H1 (cell line): ENCODE results near the gene DNLZ. TPM values are rescaled to one million over a fixed set of nuclear protein-coding genes. Genes with fewer than 3 reads are reported as not detected.

Experiments
- CTCF ChIA-PET: fragments of 300-600 bp; sonication (Branson Sonifier 250); formaldehyde crosslinking; loops from one replicate; lab custom pipeline; 2021; ENCODE audit not compliant: partially characterized antibody; lab: Charles Lee
- POLR2A ChIA-PET: fragments of 300-600 bp; sonication (Branson Sonifier 250); formaldehyde crosslinking; loops from one replicate; lab custom pipeline; 2021; ENCODE audit warnings: inconsistent platforms; ENCODE audit not compliant: partially characterized antibody; lab: Charles Lee
- DNase-seq, 2 experiments: peaks; one replicate each; pipeline versions ENCODE4 v3.0.0 to v3.0.0-alpha.2; 2010 to 2022; ENCODE audit warnings: low spot score in 2 of 2, low read depth in 1 of 2, mixed read lengths in 1 of 2
- FAIRE-seq: peaks from 2 replicates; lab custom pipeline; 2011; peaks lifted over from hg19 to GRCh38; lab: Jason Lieb, UNC
- H2AFZ ChIP-seq: 2 replicates; pipeline ENCODE4 v1.8.1; 2012; ENCODE audit warnings: low read length, inconsistent platforms
- H2AK5ac ChIP-seq: 2 replicates; pipeline ENCODE4 v1.6.1; 2013; ENCODE audit warnings: low read depth, low read length
- H2BK120ac ChIP-seq: replicated peaks from 2 replicates; pipeline ENCODE3; 2013; ENCODE audit warnings: low read depth, low read length, inconsistent platforms
- H2BK12ac ChIP-seq: 2 replicates; pipeline ENCODE4 v1.6.1; 2013; ENCODE audit warnings: low read depth, low read length
- H2BK15ac ChIP-seq: 2 replicates; pipeline ENCODE4 v1.6.1; 2013; ENCODE audit warnings: low read length
- H2BK20ac ChIP-seq: 2 replicates; pipeline ENCODE4 v1.6.1; 2013; ENCODE audit warnings: low read length
- H2BK5ac ChIP-seq: 2 replicates; pipeline ENCODE4 v1.6.1; 2013; ENCODE audit warnings: low read depth, low read length
- H3K14ac ChIP-seq: 2 replicates; pipeline ENCODE4 v1.6.1; 2013; ENCODE audit warnings: inconsistent platforms; ENCODE audit not compliant: insufficient read length
- H3K18ac ChIP-seq: 2 replicates; pipeline ENCODE4 v1.6.1; 2013; ENCODE audit warnings: low read length; ENCODE audit errors: extremely low read depth
- H3K23ac ChIP-seq: 2 replicates; pipeline ENCODE4 v1.6.1; 2013; ENCODE audit warnings: inconsistent platforms; ENCODE audit not compliant: insufficient read length
- H3K23me2 ChIP-seq: 2 replicates; pipeline ENCODE4 v1.6.1; 2013; ENCODE audit warnings: low read depth, low read length
- H3K27ac ChIP-seq: 2 replicates; pipeline ENCODE4 v1.6.1; 2011; ENCODE audit warnings: low read depth, low read length, inconsistent platforms
- H3K27me3 ChIP-seq, 4 experiments: replicated peaks in 1 of 4; 1 replicate in 1 of 4; 2 replicates in 3 of 4; pipeline versions ENCODE4 v1.6.1 to v1.8.1; 2011 to 2013; ENCODE audit warnings: low read length in 3 of 4, mild to moderate bottlenecking in 3 of 4, inconsistent platforms in 2 of 4, mixed read lengths in 2 of 4, moderate library complexity in 1 of 4; ENCODE audit not compliant: control insufficient read depth in 3 of 4, insufficient read depth in 3 of 4; ENCODE audit errors: extremely low read depth in 1 of 4
- H3K36me3 ChIP-seq, 4 experiments: 2 replicates each; pipeline versions ENCODE4 v1.6.1 to v1.8.1; 2011 to 2013; ENCODE audit warnings: mild to moderate bottlenecking in 4 of 4, low read length in 3 of 4, moderate library complexity in 2 of 4, control low read depth in 1 of 4, inconsistent platforms in 1 of 4; ENCODE audit not compliant: insufficient read depth in 4 of 4, control insufficient read depth in 2 of 4
- H3K4ac ChIP-seq: replicated peaks from 2 replicates; pipeline ENCODE3; 2013; ENCODE audit warnings: low read length, low read depth, mixed read lengths, inconsistent platforms; ENCODE audit not compliant: insufficient read length
- H3K4me1 ChIP-seq, 4 experiments: replicated peaks in 1 of 4; 1 replicate in 1 of 4; 2 replicates in 3 of 4; pipeline versions ENCODE4 v1.6.1 to v1.8.1; 2011 to 2013; ENCODE audit warnings: low read length in 3 of 4, inconsistent platforms in 2 of 4, mixed read lengths in 1 of 4; ENCODE audit not compliant: insufficient read depth in 4 of 4, control insufficient read depth in 3 of 4
- H3K4me2 ChIP-seq, 2 experiments: 2 replicates each; pipeline versions ENCODE4 v1.6.1 to v1.8.1; 2011 to 2013; ENCODE audit warnings: low read depth in 2 of 2, low read length in 2 of 2, control low read depth in 1 of 2, inconsistent platforms in 1 of 2, mild to moderate bottlenecking in 1 of 2; ENCODE audit not compliant: insufficient read depth in 1 of 2
- H3K4me3 ChIP-seq, 4 experiments: fragments of 200-600, 300-600 bp in 1 of 4; sonication (generic), shearing (Covaris generic), sonication (Bioruptor Twin) in 1 of 4; 2 replicates each; pipeline versions ENCODE4 v1.5.1 to v1.8.1; 2011 to 2016; ENCODE audit warnings: low read length in 4 of 4, low read depth in 3 of 4, control low read depth in 2 of 4, inconsistent platforms in 2 of 4, mild to moderate bottlenecking in 2 of 4, mixed read lengths in 1 of 4, moderate library complexity in 1 of 4; ENCODE audit not compliant: insufficient read depth in 2 of 4; ENCODE audit errors: extremely low read depth in 1 of 4
- H3K56ac ChIP-seq: replicated peaks from 2 replicates; pipeline ENCODE3; 2013; ENCODE audit warnings: low read depth, mild to moderate bottlenecking, mixed read lengths, low read length, inconsistent platforms; ENCODE audit not compliant: insufficient read length
- H3K79me1 ChIP-seq: 2 replicates; pipeline ENCODE4 v1.6.1; 2013; ENCODE audit warnings: low read depth, low read length, control low read depth
- H3K79me2 ChIP-seq, 2 experiments: 2 replicates each; pipeline versions ENCODE4 v1.6.1 to v1.8.1; 2012 to 2013; ENCODE audit warnings: low read length in 2 of 2, mild to moderate bottlenecking in 2 of 2, inconsistent platforms in 1 of 2; ENCODE audit not compliant: insufficient read depth in 2 of 2, control insufficient read depth in 1 of 2
- H3K9ac ChIP-seq, 4 experiments: replicated peaks in 1 of 4; 1 replicate in 1 of 4; 2 replicates in 3 of 4; pipeline versions ENCODE4 v1.6.1 to v1.8.1; 2011 to 2013; ENCODE audit warnings: low read depth in 3 of 4, low read length in 3 of 4, control low read depth in 2 of 4, mild to moderate bottlenecking in 2 of 4, moderate library complexity in 2 of 4, inconsistent platforms in 1 of 4; ENCODE audit errors: extremely low read depth in 1 of 4
- H3K9me3 ChIP-seq, 2 experiments: 2 replicates each; pipeline versions ENCODE4 v1.6.1 to v1.8.1; 2012 to 2013; ENCODE audit warnings: mild to moderate bottlenecking in 2 of 2, moderate library complexity in 2 of 2, control low read depth in 1 of 2, inconsistent platforms in 1 of 2, low read depth in 1 of 2, low read length in 1 of 2, mixed read lengths in 1 of 2; ENCODE audit not compliant: insufficient read depth in 2 of 2
- H4K20me1 ChIP-seq, 2 experiments: replicated peaks in 1 of 2; 2 replicates each; pipeline versions ENCODE3 to v1.8.1; 2011 to 2013; ENCODE audit warnings: inconsistent platforms in 2 of 2, low read length in 2 of 2, mild to moderate bottlenecking in 1 of 2; ENCODE audit not compliant: insufficient read depth in 2 of 2, control insufficient read depth in 1 of 2
- H4K5ac ChIP-seq: 2 replicates; pipeline ENCODE4 v1.6.1; 2013; ENCODE audit warnings: low read length, low read depth, mixed read lengths, inconsistent platforms; ENCODE audit not compliant: insufficient read length
- H4K8ac ChIP-seq: 2 replicates; pipeline ENCODE4 v1.8.0; 2013; ENCODE audit warnings: mild to moderate bottlenecking, moderate library complexity, low read length, inconsistent platforms; ENCODE audit not compliant: insufficient read depth; ENCODE audit errors: extremely low read depth
- H4K91ac ChIP-seq: replicated peaks from 2 replicates; pipeline ENCODE3; 2013; ENCODE audit warnings: low read length, mixed read lengths, inconsistent platforms; ENCODE audit not compliant: insufficient read length
- BCL11A ChIP-seq, 2 experiments: IDR thresholded peaks; one replicate each; pipeline ENCODE4 v1.6.1; 2011; ENCODE audit warnings: low read depth in 2 of 2, low read length in 2 of 2, mild to moderate bottlenecking in 2 of 2
- EP300 ChIP-seq, 2 experiments: IDR thresholded peaks; 1 replicate in 1 of 2; 2 replicates in 1 of 2; pipeline ENCODE4 v1.6.1; 2011 to 2012; ENCODE audit warnings: low read depth in 2 of 2, low read length in 2 of 2, mild to moderate bottlenecking in 2 of 2, borderline replicate concordance in 1 of 2, inconsistent platforms in 1 of 2, moderate library complexity in 1 of 2
- RBBP5 ChIP-seq: IDR thresholded peaks from 2 replicates; pipeline ENCODE4 v1.7.1; 2012; ENCODE audit warnings: low read depth, mild to moderate bottlenecking, inconsistent platforms, low read length, moderate library complexity, borderline replicate concordance
- WGBS, 2 experiments: shearing (Covaris generic) in 1 of 2; methylation state at CpG; one replicate each; pipeline versions ENCODE4 v1.1.6 to v1.1.7; 2013 to 2015; ENCODE audit warnings: low lambda C conversion rate in 2 of 2, mixed read lengths in 2 of 2, inconsistent platforms in 1 of 2, low coverage in 1 of 2, missing lambda C conversion rate in 1 of 2; ENCODE audit not compliant: insufficient replicate concordance in 2 of 2, insufficient coverage in 1 of 2, insufficient read length in 1 of 2; ENCODE audit errors: extremely low coverage in 1 of 2, missing lambda C conversion rate in 1 of 2; 5-methylcytosine and 5-hydroxymethylcytosine counted together
- polyA plus RNA-seq, 7 experiments: library from polyadenylated mRNA; depleted of rRNA in 3 of 7; stranded (reverse) in 5 of 7; unstranded in 2 of 7; fragments of >200 nt in 5 of 7; fragments of 200-250 nt in 2 of 7; gene quantifications; 1 replicate in 5 of 7; 2 replicates in 1 of 7; 4 replicates in 1 of 7; pipeline versions ENCODE4 v1.2.1 to v1.2.3, GENCODE V29; 2011 to 2013; ENCODE audit warnings: missing spikeins in 2 of 7, mixed read lengths in 2 of 7
- total RNA-seq: library from RNA; stranded (reverse); fragmentation: NEBNext Ultra II Directional; extraction: Animal tissue kit (Norgen Biotek cat#: 25700); gene quantifications from 2 replicates; pipeline ENCODE4 v1.2.1, GENCODE V29; 2021

Gene DNLZ
- total and polyA plus RNA-seq, 2 of the 8 experiments (the other 6 are each of a cell fraction or from before 2014, with no cell fraction given): 11.6 to 17.9 TPM

DNA sequence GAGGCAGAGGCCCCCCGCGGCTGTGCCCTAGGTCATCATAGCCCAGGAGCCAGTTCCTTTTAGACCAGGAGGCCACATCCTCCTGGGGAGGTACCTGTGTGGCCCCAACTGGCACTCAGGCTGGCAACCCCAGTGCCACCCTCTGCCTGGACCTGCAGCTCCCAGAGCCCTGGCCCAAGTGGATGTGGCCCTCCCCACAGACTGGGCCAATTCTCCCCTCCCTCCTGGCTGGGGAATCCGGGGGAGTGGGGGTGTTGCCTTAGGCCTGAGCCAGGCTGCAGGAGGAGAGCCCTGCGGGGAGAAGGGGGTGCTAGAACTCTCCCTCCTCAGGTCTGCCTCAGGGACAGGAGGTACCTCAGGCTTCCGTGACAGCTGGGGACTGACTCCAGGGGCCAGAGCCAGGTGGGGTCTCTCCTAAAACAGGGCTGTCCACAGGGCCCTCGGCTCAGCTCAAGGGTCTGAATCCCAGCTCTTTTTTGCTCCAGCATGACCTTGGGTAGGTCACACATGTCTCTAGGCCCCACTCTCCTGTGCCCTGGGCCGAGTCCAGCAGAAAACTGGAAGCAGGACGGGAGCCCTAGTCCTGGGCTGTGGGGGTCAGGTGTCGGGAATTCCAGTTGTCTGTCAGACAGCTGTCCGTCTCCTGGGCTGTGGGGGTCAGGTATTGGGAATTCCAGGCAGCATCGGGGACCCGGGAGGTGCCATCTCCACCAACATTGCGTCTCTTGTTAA, 9.6 kb downstream of the DNLZ start:
- Histone ChIP-seq H4K8ac (no peak overlapping the region), H3K4ac (no peak overlapping the region), H3K18ac (no peak overlapping the region), H4K5ac (no peak overlapping the region), H3K36me3 (no peaks in the 10 kb centered on the region; a peak in 1 of 8 replicates), H3K79me2 (no peaks in the 10 kb centered on the region), H2BK5ac (no peak overlapping the region; the same call in 1 of the 2 replicates), H3K4me1 (no peaks in the 10 kb centered on the region), H3K4me3 (no peak overlapping the region), H2AK5ac (no peak overlapping the region), H3K56ac (no peak overlapping the region), H3K27me3 (no peaks in the 10 kb centered on the region; a peak in 2 of 7 replicates), H3K14ac (no peak overlapping the region), H4K20me1 (no peaks in the 10 kb centered on the region), H3K79me1 (no peaks in the 10 kb centered on the region), H2BK15ac (no peak overlapping the region), H2BK120ac (no peak overlapping the region), H3K23me2 (no peaks in the 10 kb centered on the region), H3K9me3 (no peaks in the 10 kb centered on the region), H4K91ac (no peak overlapping the region), H3K9ac (no peak overlapping the region), H2BK12ac (no peak overlapping the region), H3K4me2 (no peak overlapping the region), H2AFZ (no peak overlapping the region), H3K23ac (no peak overlapping the region), H3K27ac (no peak overlapping the region), H2BK20ac (no peak overlapping the region)
- POLR2A ChIA-PET: interaction anchor here (0.5 to 15.8 kb wide), 12 partner anchors 9 to 344 kb away, joined by 3 to 137 read pairs (median 4); partner anchors contain the start of genes DNLZ and GPSM1
- WGBS, 2 experiments: 87% methylated on average over 13 of the region's 13 CpGs; no CpG with 5 or more reads in 1 of the 2 experiments
- no peak for DNase-seq
- FAIRE-seq: no peak
- TF ChIP-seq EP300 (IDR thresholded peaks at IDR 0.05; ENCODE audit: borderline replicate concordance in 1 of 2, low read depth in 2 of 2, low read length in 2 of 2) (no peak), BCL11A (IDR thresholded peaks at IDR 0.05; ENCODE audit: low read depth in 2 of 2, low read length in 2 of 2) (no peak), RBBP5 (no peak)
- CTCF ChIA-PET: interaction anchor here (0.6 to 2.0 kb wide), 10 partner anchors 9 to 71 kb away, joined by 3 to 22 read pairs (median 4); partner anchors contain the start of gene DNLZ
